GM12892 (cell line): ENCODE measurements around the gene INSL3.

Source experiments
- DNase-seq: peaks from one replicate; pipeline ENCODE4 v3.0.0; 2011; ENCODE audit not compliant: insufficient read length
- FAIRE-seq: peaks from 2 replicates; lab custom pipeline; 2011; peaks lifted over from hg19 to GRCh38; lab: Jason Lieb, UNC
- POLR2A ChIP-seq: IDR thresholded peaks from 2 replicates; pipeline ENCODE4 v1.6.1; 2011; ENCODE audit warnings: low read depth, low read length, control low read depth
- POLR2AphosphoS5 ChIP-seq: IDR thresholded peaks from 2 replicates; pipeline ENCODE4 v1.6.1; 2011; ENCODE audit warnings: low read depth, low read length, control low read depth
- TAF1 ChIP-seq: IDR thresholded peaks from 2 replicates; pipeline ENCODE4 v1.6.1; 2011; ENCODE audit warnings: low read depth, mild to moderate bottlenecking, control low read depth, low read length, borderline replicate concordance

INSL3 gene

DNA sequence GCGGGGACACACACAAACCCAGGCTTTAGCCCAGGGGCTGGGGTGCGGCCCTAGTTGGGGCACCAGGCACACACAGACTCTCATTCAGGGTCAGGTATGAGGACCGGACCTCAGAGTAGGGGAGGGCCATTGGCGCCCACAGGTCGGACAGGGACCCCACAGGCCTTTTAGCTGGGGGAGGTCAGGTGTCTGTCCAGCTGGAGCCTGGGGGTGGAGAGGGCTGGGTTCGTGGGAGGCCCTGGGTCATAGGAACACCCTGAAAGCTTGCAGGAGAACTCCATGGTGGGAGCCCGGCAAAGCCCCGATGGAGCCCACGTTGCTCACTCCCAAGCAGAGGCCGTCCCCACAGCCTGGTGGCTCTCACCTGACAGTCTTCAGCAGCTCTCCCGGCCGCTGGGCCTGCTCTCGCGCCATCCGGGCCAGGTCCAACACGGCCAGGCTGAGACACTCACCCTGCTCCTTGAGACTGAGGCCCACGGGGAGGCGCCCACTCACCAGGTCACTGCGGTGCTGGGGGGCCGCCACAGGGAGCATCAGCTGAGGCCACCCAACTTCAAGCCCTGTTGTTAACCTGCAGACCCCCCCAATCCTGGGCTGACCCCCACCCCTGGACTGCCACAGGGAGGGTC, 21.5 kb upstream of the INSL3 start:
- DNase-seq (no peak), FAIRE-seq (no peak)
- TF ChIP-seq POLR2AphosphoS5 (no peak), TAF1 (no peak), POLR2A (no peak)

DNA sequence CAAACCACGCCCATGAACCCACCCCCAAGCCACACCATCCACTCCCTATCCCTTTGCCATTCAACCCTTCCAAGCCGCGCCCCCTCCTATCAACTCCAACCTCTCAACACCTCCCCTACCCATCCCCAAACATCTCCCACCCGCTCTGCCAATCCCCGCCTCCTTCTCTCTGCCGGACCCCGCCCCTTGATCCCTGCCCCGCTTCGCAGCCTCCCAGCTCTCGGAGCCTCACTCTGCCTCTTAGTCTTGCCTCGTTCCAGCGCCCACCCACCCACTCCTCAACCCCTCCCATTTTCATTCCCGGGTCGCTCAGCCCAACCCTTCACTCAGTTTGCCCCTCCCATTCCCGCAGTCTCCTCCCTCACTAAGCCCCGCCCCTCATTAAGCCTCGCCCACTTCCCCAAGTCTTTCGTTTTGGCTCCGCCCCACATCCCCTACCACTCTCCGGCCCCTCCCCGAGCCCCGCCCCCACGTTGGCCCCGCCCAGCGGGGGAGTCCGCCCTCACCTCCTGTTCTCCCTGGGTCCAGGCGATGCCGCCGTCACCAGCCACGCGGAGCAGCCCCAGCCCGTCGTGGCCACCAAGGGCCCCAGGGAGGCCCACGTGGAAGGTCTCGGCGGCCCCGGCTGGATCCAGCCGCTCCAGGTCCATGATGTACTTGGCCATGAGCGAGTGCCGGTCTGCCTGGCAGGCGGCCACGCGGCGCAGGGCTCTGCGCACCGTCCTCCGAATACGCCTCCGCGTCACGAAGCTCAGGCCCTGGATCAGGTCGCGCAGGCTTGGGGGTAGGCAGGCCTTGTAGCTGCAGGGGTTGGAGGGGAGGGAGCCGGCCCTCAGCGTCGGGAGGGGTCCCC, 20.7 kb upstream of the INSL3 start:
- DNase-seq: no peak
- FAIRE-seq: no peak
- TF ChIP-seq POLR2A (no peak), TAF1 (no peak), POLR2AphosphoS5 (no peak)

DNA sequence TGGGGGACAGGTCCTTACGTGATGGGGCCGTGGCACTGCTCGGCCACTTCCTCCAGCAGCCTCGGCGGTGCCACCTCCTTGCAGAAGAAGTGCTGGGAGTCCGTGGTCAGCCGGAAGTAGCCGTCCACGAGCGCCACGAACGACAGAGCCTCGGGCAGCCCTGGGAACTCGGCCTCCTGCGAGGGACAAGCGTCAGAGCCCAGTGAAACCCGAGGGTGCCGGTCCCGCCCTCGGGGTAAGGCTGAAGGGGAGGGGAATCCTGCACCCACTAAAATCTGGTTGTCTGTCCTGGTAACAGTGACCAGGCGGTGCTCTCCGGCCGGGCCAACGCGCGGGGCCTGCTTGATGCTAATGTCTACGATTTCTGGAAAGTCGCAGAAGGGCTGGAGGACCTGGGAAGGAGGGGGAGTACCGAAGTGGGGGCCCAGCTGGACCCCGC, 20.1 kb upstream of the INSL3 start:
- no peak for TF ChIP-seq POLR2AphosphoS5
- TF ChIP-seq POLR2A: no peak
- TF ChIP-seq TAF1: no peak
- DNase-seq: no peak
- FAIRE-seq: no peak

DNA sequence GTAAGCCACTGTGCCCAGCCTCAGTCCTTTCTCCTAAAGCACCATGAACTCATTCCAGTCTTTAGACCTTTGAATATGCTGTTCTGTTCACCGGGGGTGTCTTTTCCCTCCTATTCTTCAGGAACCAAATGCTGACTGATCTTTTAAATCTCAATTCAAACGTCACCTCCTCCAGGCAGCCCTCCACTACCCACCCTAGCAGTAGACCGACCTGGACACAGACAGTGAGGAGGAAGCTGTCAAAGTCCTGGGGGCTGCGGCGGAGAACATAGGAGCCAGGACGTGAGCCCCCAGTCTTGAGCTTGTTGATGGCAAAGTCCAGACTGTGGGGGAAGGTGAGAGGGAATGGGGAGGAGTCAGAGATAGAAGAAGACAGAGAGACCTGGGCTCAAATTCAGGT, 18.7 kb upstream of the INSL3 start:
- DNase-seq (no peak), FAIRE-seq (no peak)
- TF ChIP-seq POLR2A (no peak), TAF1 (no peak), POLR2AphosphoS5 (no peak)

DNA sequence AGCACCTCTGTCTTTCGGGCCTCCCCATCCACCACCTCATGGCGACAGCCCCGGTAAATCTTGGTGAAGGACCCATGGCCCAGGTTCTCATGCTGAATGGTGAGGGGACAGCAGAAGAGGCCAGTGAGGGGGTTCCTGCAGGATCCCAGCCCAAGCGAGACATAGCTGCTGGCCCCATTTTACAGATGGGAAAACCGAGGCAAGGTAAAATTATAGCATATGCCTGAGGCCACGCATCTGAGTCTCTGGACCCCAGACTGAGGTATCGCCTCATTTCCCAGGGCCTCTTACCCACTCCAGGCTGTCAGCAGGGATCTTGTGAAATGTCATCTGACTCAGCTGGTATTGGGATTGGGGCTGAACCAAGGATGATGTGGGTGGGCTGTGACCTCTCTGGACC, 16.7 kb upstream of the INSL3 start:
- no peak for FAIRE-seq
- no peak for TF ChIP-seq POLR2AphosphoS5
- no peak for TF ChIP-seq POLR2A
- no peak for TF ChIP-seq TAF1
- no peak for DNase-seq

DNA sequence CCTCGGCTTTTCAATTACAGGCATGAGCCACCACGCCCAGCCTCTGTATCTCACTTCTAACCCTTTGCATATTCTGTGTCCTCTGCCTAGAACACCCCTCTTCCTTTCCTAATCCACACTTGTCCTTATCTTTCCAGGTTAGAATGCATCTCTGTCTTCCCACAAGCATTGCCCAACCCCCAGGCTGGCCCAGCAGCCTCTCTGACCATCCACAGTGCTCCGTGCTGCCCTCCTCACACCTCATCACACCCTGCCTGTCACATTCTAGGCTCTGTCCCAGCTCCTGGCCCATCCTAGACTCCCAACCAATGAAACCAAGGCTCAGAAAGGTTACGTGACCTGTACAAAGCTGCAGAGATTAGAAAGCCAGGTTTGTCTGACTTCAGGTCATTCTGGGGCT, 15.2 kb upstream of the INSL3 start:
- no peak for FAIRE-seq

DNA sequence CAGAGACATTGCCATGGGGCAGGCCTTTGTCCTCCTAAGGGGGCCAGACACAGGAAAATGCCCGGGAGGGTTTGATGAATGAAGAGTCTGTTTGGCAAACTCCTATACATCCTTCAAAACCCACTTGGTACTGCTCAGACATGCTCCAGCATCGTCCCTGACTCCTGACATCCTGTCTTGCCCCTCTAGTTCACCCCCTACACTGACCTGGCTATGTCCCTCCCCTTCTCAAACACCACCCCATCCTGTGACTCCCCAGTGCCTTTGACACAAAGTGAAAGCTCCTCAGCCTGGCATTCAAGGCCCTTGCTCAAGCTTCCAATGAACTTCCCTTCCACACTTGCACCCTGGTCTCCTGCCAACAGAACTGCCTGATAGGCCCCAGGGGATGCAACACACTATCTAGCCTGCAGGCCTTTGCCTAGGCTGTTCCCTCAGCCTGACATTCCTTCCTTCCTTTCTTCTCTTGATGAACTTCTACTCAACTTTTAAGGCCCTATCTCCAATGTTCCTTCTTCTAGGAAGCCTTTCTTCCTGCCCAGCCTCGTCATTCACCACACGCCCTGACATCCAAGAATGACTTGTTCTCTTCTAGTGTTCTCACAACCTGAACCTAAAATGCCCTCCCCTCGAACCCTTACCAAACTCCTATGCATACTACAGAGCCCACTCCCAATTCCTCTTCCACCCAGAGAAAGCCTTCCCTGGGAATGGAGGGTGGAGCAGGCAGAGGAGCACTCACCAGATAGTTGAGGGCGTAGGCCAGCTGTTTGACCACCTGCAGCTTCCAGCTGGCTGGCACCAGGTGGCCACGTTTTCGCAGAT, 14.1 kb upstream of the INSL3 start:
- FAIRE-seq: no peak
- no peak for TF ChIP-seq POLR2A
- no peak for TF ChIP-seq POLR2AphosphoS5
- no peak for TF ChIP-seq TAF1
- DNase-seq: no peak

More for the DNA sequence above, 15.2 kb upstream of the INSL3 start:
- no peak for DNase-seq
- TF ChIP-seq TAF1 (no peak), POLR2AphosphoS5 (no peak), POLR2A (no peak)

DNA sequence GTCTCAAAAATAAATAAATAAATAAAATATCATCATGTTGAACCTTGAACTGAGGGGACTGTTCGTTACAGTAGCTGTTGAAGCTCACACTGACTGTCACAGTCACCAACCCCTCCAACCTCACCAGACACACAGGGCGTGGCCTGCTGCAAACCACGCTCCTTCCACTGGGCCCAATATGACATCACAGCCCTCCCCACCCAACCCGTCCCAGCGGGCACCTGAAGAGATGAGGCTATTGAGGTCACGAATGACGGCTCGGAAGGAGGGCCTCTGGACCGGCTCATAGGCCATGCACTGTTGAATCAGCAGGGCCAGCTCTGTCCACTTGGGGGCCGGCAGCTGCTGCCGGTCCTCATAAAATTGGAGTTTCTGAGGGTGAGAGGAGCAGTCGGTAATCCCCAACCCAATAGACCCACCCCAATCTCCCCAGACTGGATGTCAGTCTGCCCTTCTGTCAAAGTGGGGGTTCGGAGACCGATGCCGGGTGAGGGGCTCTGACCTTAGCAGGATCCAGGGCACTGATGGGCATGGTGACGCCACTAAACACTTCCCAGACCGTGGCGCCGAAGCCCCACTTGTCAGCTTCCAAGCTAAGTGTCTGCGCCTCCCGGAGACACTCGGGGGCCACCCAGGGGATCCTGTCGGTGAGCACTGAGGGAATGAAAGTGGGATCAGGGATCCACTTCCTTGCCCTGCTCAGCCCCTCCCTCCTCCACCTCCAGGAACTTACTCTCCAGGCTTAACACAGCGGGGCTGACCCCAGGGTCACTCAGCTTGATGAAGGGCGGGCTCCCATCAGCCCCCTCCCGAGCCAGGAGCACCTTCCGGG, 13.2 kb upstream of the INSL3 start:
- FAIRE-seq: no peak
- no peak for DNase-seq
- no peak for TF ChIP-seq TAF1
- TF ChIP-seq POLR2AphosphoS5: no peak
- TF ChIP-seq POLR2A: no peak

DNA sequence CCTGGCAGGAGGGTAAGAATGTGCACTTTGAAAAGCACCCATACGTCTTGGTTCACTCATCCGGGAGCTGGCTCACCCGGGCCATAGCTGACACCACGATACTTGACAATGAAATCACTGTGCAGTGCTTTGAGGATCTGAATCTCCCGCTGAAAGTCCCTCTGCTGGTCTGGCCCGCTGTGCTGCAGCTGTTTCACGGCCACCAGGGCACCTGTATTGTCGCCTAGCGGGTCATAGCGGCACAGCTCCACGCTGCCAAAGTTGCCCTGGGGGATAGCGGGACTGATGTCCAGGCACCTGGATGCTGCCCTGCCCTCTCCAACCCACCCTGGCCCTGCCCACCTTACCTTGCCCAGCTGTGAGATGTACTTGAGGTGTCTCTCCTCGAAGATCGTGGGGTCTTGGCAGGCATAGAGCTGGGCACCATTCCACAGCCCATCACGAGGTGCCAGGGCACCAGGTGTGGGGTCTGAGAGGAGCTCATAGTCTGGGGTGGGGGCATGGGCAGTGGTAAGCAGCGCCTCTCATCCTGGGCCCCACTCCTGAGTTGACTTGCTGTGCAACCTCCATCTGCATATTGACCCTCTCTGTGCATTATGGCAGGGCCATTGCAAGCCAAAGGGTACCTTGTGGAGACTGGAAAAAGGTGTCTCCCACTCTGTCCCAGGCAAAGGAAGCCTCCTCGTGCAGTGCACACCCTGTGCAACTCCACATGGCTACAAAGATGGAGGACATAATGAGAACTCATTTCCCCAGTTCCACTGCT, 11.3 kb upstream of the INSL3 start:
- DNase-seq (no peak), FAIRE-seq (no peak)
- TF ChIP-seq POLR2AphosphoS5: no peak
- no peak for TF ChIP-seq POLR2A
- TF ChIP-seq TAF1: no peak

DNA sequence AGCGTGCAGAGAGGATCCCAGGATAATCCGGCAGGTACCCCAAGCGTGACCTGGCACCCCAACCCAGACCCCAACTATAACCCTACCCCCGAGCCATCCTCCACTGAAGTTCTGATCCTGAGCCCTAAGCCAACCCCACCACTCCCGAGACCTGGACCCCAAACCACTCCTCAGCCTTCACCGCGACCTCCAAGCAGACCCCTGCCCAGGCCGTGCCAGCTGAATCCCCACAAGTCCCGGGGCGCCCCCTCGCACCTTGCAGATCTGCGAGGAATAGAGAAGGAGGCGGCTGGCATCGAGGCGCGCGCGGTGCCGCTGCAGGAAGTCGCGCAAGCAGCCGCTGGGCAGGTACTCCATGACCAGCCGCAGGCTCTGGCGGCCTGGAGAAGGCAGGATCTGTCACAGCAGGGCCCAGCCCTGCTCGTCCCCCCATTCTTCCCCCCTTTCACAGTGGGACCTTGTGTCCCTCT, 10.1 kb upstream of the INSL3 start:
- TF ChIP-seq POLR2AphosphoS5: no peak
- TF ChIP-seq POLR2A: no peak
- no peak for TF ChIP-seq TAF1
- DNase-seq (no peak), FAIRE-seq (no peak)
